HS-27A (cell line): ENCODE measurements around the gene BBS1.
"Not testable (repeated sequence)": the region's sequence is repeated elsewhere in the genome, so short reads cannot be mapped to it uniquely, and the experiment has no call there.

Experiments used
- DNase-seq: peaks from one replicate; pipeline ENCODE4 v3.0.0-alpha.2; 2012; ENCODE audit warnings: low read depth, missing footprints

BBS1 gene

DNA sequence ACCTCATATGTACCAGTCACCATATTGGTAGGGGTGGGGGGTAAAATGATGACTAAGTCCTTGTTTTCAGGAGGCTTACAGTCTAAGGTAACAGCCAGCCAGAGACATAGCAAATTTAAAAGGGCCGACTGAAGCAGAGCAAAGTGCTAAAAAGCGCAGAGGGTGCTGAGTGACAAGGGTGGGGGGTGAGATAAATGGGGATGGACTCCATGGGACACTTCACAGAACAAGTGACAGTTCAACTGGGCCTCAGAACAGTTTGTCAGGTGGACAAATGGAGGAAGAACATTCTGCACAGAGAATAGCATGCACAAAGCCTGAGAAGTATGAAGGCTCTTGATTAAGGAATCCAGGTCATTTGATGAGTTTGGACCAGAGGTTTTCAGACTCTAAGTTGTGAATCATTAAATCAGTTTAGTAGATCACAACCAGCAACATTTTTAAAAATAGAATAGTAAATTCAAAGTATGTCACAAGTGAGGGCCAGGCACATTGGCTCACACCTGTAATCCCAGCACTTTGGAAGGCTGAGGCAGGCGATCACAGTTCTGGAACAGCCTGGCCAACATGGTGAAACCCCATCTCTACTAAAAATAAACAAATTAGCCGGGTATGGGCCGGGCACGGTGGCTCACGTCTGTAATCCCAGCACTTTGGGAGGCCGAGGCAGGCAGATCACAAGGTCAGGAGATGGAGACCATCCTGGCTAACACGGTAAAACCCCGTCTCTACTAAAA is 14.0 kb downstream of the BBS1 start:
- no peak for DNase-seq

DNA sequence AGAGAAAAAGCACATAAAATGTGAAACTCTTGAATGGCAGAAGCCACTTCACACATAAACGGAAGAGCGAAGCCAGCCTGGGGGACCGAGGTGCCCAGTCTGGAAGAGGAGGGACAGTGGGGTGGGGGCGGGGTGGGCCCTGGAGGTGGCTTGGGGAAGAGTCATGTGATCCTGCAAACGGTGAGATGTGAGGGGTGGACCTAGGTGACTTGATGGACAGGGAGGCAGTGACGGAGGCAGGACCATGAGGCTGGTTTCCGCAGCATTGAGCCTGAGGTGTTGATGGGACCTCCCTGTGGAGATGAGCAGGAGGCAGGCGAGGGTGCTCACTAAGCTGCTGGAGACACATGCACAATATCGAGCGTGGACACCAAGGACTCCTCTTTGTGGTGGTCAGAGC is 18.6 kb downstream of the BBS1 start:
- no peak for DNase-seq

- DNase-seq = no peak
These were observed 19.2 kb downstream of the BBS1 start for GRCh38 chr11:66529655-66530054.

DNA sequence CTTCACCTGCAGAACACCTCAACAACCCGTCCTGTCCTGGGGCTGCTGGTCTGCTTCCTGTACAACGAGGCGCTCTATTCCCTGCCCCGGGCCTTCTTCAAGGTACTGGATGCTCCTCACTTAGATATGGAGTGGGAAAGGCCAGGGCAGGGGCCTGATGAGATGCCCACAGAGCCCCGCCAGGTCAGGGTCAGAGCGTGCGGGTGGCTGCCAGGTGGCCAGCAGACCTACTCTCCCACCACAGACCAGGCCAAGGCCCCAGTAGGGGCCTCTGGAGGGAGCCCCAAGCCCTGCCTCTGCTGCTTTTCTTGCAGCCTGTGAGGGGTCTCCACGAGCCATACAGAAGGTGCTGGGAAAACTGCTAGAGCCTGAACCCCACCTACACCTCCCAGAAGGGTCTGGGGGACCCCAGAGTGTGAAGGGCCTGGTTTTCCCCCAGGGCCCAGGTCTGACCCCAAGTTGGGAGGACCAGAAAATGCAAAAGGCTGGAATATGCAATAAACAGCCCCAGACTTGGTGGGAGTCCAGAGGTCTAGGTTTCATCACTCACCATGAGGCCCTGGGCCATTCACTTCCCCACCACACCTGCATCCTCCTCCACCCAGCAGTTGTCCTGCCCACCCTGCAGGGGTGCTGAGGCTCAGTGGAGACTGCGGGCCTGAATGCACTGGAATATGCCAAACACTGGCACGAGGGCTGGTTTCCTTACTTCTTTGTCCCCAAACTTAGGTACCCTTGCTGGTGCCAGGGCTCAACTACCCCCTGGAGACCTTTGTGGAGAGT is 20.7 kb downstream of the BBS1 start:
- DNase-seq = no peak

DNA sequence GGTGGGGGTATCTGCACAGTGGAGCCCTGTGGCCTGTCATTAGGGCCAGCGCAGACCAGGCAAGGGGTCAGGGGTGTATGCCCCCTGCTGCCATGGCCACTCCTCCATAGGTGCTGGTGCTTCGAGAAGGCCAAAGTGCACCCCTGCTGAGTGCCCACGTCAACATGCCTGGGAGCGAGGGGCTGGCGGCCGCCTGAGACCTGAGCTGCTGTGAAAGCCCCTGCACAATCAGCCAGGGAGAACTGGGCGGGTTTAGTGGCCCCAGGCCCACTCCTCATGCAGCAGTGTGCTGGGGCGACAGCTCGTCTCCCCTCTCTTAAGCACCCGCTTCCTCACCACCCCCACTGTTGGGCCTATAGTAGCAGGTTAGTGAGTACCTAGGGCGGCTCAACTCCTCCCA is 21.4 kb downstream of the BBS1 start:
- DNase-seq = no peak

DNA sequence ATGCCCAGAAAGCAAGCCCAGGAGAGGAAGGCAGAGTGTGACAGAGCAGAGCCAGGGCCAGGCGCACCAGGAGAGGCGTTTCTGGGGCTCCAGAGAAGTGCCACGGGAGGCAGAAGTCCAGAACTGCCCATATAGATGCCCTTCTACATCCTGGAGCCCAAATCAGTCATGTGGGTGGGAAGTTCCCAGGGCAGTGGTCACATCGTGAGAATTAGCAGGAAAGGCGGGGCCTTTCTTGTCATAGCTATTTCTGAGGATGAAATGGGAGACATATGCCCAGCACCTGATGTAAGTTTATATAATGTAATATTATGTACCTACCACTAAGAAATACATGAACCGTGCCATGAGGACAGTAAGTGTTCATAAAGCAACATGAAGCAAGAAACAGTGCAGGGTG is 22.3 kb downstream of the BBS1 start:
- DNase-seq = no peak

DNA sequence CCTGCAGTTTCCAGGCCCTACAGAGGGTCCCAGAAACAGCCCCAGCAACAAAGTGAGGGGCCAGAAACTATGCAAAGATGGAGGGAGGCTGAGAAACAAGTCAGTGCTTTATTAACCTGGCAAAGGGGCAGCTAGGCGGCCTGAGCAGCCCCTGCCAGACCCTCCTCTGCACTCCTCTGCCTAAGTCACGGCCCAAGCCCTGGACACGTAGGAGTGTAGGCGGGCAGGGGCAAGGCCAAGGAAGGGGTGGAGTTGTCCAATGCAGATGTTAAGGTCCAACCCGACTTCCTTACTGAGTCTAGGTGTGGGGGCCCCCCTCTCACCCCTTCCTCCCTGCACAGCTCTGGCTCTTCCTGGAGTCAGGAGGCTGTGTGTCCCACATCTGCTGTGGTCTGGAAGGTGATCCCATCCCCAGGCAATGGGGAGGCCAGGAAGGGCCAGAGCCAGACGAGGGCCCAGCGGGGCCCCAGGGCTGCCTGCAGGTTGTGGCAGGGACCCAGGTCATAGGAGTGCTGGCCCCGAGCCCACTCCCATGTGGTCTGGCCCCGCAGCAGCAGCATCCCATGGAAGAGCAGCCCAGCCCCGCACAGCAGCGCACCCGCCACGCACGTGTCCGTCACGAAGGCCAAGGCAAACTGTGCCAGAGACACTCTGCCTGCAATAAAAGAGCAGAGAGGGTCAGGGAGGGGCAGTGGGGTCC is 28.9 kb downstream of the BBS1 start:
- DNase-seq = no peak

DNA sequence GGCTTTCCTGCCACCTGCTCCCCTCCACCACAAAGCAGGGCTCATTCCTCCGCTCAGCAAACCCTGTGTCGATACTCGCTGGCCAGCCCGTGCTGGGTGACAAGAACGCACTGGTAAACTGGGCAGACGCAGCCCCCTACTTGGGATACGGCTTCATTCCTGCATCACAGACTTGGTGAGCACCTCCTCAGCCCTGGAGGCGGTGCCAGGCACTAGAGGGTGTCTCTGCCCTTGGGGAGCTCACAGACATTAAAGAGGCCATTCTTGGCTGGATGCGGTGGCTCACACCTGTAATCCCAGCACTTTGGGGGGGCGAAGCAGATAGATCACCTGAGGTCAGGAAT is 29.4 kb downstream of the BBS1 start:
- no peak for DNase-seq

DNA sequence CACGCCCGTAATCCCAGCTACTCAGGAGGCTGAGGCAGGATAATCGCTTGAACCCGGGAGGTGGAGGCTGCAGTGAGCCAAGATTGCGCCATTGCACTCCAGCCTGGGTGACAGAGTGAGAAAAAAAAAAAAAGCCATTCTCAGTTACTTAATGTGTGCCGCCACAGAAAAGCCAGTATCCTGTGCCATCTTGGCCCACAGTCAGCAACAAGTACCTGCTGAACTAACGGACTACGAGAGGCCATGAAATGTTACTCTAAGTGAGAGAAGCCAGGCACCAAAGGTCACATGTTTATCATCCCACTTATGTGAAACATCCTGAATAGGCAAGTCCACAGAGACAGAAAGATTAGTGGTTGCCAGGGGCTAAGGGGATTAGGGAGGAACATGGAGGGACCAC is 30.2 kb downstream of the BBS1 start:
- not testable (repeated sequence) for DNase-seq

DNA sequence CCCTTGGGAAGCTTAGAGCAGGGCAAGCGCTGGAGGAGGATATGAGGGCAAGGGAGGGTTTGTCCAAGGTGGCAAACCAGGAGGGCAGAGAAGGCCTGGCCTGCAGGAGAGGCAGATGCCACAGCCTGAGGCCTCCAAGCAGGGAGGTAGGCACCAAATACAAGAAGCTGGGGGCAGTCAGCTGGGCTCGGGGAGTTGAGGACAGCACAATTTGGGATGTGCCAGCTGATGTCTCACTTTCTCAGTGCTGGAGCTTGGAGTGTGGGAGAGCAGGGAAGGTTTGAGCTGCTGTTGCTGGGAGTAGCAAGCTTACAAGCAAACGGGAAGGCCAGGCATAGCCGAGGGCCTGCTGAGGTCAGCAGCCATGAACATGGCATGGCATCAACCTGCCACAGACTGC is 31.5 kb downstream of the BBS1 start:
- DNase-seq = no peak

DNA sequence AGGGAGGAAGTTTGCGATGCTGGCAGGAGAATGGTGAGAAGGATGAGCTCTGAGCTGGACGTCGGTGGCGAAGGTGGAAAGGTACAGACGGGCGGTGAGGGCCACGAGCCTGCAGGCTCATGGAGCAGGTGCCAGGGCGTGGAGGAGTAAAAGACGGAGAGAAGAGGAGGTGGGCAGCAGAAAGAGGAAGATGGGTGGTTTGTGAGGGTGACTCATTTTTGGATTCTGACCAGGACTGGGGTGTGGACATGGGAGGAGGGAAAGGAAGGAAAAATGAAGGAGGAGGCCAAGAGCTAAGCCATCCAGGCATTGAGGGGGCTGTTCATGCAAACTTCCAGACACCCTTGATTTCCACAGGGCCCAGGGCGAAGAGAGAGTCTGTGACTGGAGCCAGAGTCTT is 31.9 kb downstream of the BBS1 start:
- no peak for DNase-seq

DNA sequence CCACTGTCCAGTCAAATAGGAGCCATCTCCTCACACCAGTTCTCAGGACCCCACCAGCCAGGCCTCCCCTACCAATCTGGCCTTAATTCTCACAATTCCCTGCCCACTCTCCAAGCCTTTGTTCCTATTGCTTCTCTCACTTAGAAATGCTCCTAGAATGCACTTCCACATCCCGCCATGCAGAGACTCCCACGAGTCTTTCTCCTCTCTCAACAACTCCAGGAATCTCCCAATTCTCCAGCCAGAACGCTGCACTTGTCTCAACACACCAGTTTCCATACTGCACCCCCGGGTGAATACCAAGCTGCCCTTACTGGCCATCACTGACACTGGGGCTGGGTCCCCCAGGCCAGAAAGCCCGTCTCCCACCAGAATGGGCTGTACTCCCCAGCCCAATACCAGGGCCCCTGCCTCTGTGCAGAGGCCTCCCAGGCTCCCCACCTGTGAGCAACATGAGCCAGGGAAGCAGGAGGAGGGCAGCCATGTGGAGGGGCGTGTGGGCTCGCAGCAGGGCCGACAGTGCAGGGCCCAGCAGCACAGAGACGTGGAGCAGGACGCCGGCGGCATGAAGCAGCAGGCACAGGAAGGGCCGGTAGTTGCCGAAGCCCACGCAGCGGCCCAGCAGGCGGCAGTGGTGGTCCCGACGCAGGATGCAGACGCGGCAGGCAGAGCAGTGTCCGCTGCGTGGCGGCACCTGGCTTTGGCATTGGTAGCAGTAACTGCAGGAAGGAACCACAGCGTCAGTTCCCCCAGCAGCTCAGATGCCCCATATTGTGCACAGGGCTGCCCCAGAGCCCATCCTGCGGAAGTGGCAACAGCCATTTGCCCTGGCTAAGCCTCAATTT is 33.0 kb downstream of the BBS1 start:
- DNase-seq = no peak

GRCh38 chr11:66544952-66545351 is 34.5 kb downstream of the BBS1 start:
- DNase-seq = not testable (repeated sequence)

DNA sequence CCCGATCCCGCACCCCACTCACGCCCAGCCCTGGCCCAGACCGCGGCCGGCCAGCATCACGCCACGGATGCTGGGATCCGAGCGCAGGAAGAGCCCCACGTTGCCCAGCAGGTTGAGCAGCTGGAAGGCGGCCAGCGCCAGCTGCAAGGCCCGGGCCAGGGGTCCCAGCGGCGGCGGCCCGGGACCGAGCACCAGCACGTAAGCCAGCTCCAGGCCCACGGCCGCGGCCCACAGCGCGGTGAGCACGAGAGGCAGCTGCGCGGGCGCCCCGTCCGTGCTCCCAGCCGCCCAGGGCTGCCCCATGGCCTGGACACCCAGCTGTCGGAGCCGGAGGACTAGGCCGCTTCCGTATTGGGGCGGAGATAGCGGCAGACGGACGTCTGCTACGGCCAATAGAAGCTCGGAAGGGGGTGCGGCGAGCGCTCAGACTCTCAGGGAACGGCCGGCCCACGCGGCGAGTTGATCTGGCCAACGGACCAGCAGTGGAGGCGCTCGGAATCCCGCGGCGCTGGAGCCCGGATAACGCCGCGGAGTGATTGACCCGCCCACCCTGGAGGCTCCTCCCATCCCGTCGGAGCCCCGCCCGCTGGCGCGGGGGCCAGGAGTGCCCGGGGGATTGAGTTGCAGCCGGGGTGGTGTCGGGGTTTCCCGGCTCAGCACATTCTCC is 35.4 kb downstream of the BBS1 start, which contains the start of gene ZDHHC24:
TSS of gene ZDHHC24 (minus strand) at position 348 of the 667 bp plus-strand sequence. CDS start at position 303, 45 bp downstream.
- peak; percentile 94 for DNase-seq

DNA sequence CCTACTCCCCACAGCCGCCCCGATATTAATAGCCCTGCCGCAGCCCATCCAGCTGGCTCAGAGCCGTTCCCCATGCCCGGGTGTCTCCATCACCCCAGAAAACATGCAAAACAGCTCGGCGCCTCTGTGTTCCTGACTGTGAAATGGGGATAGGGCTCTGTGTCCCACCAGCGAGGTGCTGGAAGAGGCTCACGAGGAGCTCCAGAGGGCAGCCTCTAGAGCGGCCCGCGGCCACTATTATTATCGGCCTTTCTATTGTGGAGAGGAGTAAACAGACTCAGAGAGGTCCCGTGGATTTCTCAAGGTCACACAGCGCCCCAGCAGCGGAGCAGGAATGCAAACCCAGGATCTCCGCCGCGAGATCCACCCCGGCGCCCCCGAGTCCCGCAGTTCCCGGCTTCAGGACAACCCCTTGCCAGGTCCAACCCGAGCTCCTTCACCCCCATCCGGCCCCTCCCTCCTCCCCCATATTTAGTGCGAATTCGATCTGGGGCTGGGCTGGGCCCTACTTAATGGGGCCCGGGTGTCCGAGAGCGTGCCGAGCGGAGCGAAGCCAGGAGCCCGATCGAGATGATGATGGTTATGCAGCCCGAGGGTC is 36.0 kb downstream of the BBS1 start, which contains the start of gene ACTN3:
TSS of gene ACTN3 (plus strand) at position 536 of the 598 bp plus-strand sequence. CDS start at position 571, 35 bp downstream.
- no peak for DNase-seq

GRCh38 chr11:66546966-66547661 is 36.7 kb downstream of the BBS1 start:
- DNase-seq = no peak

DNA sequence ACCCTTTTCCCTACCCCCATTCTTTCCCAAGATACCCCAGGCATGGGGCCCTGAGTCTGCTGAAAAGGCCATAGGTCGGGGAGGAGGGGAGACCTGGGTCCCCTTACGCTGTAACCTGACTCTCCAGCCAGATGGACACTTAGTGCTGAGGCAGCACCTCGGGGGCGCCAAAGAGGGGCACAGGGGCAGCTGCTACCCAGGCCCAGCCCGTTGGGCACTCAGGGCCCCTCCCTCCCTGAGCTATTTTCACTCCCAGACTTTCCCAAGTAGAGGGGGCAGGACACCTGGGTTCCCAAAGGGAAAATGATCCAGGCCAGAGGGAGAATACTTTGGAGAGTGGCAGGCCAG is 37.2 kb downstream of the BBS1 start:
- no peak for DNase-seq

- no peak for DNase-seq
These were observed 37.6 kb downstream of the BBS1 start for GRCh38 chr11:66548041-66548440.

DNA sequence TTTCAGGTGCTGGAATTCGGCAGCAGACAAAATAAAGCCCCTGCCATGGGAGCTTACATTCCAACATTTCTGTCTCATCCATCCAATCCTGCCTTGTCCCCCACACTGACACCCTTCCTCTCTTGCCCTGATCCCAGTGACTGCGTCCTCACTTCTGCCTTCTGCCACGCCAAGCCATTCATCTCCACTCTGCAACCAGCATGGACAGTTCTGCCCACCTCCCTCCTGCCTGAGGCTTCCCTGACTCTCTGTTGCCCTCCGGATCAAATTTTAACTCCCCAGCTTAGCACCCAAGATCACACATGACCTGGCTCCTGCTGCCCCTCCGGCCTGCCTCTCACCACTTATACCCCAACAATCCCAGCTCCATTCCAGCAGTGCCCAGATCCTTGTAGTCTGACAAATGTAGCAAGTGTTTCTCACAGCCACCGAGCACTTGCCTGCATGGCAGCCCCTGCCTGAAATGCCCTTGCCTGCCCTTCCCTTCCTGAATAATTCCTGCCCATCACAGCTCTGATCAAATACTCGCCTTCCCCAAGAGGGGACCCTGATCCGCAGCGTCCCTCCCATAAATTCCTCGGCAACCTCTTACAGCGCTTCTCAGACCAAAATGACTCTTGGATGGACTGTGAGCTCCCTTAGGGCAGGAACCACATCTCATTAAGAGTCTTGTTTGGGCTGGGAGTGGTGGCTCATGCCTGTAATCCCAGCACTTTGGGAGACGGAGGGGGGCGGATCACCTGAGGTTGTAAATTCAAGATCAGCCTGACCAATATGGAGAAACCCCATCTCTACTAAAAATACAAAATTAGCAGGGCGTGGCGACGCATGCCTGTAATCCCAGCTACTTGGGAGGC is 38.6 kb downstream of the BBS1 start:
- DNase-seq = no peak
